GM23338 (cell line): ENCODE data around the gene CYFIP1. TPM values are rescaled to one million over a fixed set of nuclear protein-coding genes. Genes with fewer than 3 reads are reported as not detected.
A peak's percentile ranks its signal among the peaks of the same experiment; 100 is the strongest.

Source experiments
- ATAC-seq: fragments of 200-7000 bp; cut with Tn5 transposase; 3 replicates; pipeline ENCODE4 v1.9.1; 2020
- DNase-seq: peaks from one replicate; pipeline ENCODE4 v3.0.0-alpha.2; 2015; ENCODE audit warnings: low spot score
- H2AFZ ChIP-seq: fragments of 200-600 bp; sonication (generic); 2 replicates; pipeline ENCODE4 v1.8.0; 2016; ENCODE audit warnings: antibody characterized with exemption, mild to moderate bottlenecking, moderate library complexity
- H3F3A ChIP-seq: fragments of 200-600 bp; sonication (generic); replicated peaks from 2 replicates; pipeline ENCODE4 v1.8.0; 2017; ENCODE audit warnings: antibody characterized with exemption, mixed run types, low read depth
- H3K27ac ChIP-seq: fragments of 200-600 bp; sonication (generic); 2 replicates; pipeline ENCODE4 v1.6.1; 2016; ENCODE audit warnings: low read depth
- H3K27me3 ChIP-seq: fragments of 200-600 bp; sonication (generic); 2 replicates; pipeline ENCODE4 v1.8.0; 2016; ENCODE audit warnings: mild to moderate bottlenecking, mixed run types, moderate library complexity; ENCODE audit not compliant: insufficient read depth
- H3K36me3 ChIP-seq: fragments of 200-600 bp; sonication (generic); 2 replicates; pipeline ENCODE4 v1.8.0; 2016; ENCODE audit warnings: mild to moderate bottlenecking; ENCODE audit not compliant: insufficient read depth
- H3K4me1 ChIP-seq: fragments of 200-600 bp; sonication (generic); 2 replicates; pipeline ENCODE4 v1.8.0; 2016; ENCODE audit warnings: mild to moderate bottlenecking, moderate library complexity; ENCODE audit not compliant: insufficient read depth
- H3K4me2 ChIP-seq: fragments of 200-600 bp; sonication (generic); 2 replicates; pipeline ENCODE4 v1.7.1; 2017; ENCODE audit warnings: mixed run types
- H3K4me3 ChIP-seq: fragments of 200-600 bp; sonication (generic); 2 replicates; pipeline ENCODE4 v1.6.1; 2016; ENCODE audit warnings: mixed run types
- H3K79me2 ChIP-seq: fragments of 200-600 bp; sonication (generic); replicated peaks from 2 replicates; pipeline ENCODE4 v1.8.0; 2017; ENCODE audit warnings: mild to moderate bottlenecking; ENCODE audit not compliant: insufficient read depth
- H3K9me2 ChIP-seq: fragments of 200-600 bp; sonication (generic); 2 replicates; pipeline ENCODE4 v1.8.0; 2017; ENCODE audit not compliant: insufficient read depth
- H4K20me1 ChIP-seq: fragments of 200-600 bp; sonication (generic); replicated peaks from 2 replicates; pipeline ENCODE4 v1.8.0; 2017; ENCODE audit warnings: mild to moderate bottlenecking; ENCODE audit not compliant: insufficient read depth
- H3K27ac Mint-ChIP-seq: 2 replicates; pipeline ENCODE4 v1.8.0; 2020; ENCODE audit warnings: inconsistent platforms, mild to moderate bottlenecking, moderate library complexity, mixed read lengths
- H3K27me3 Mint-ChIP-seq: 3 replicates; pipeline ENCODE4 v1.8.0; 2022; ENCODE audit warnings: low read depth, mild to moderate bottlenecking, moderate library complexity, mixed read lengths, inconsistent platforms; ENCODE audit not compliant: insufficient read depth, poor library complexity
- H3K36me3 Mint-ChIP-seq: 3 replicates; pipeline ENCODE4 v1.8.0; 2021; ENCODE audit warnings: low read depth, mild to moderate bottlenecking, inconsistent platforms, moderate library complexity, mixed read lengths
- H3K4me1 Mint-ChIP-seq: 3 replicates; pipeline ENCODE4 v1.8.0; 2020; ENCODE audit warnings: mild to moderate bottlenecking, inconsistent platforms, mixed read lengths
- H3K4me3 Mint-ChIP-seq: 3 replicates; pipeline ENCODE4 v1.8.0; 2021; ENCODE audit warnings: moderate library complexity, mild to moderate bottlenecking, inconsistent platforms, mixed read lengths
- H3K9me3 Mint-ChIP-seq: 3 replicates; pipeline ENCODE4 v1.8.0; 2020; ENCODE audit warnings: moderate library complexity, mild to moderate bottlenecking, inconsistent platforms, mixed read lengths
- CREB1 ChIP-seq: fragments of 250-450 bp; sonication (Bioruptor Pico); IDR thresholded peaks from 2 replicates; pipeline ENCODE4 v1.5.0; 2020; ENCODE audit warnings: low read depth, mild to moderate bottlenecking, moderate library complexity
- EZH2 ChIP-seq: fragments of 200-600 bp; sonication (generic); IDR thresholded peaks from one replicate; pipeline ENCODE4 v1.8.0; 2017; ENCODE audit warnings: antibody characterized with exemption, mild to moderate bottlenecking, low read depth; ENCODE audit not compliant: unreplicated experiment
- EZH2phosphoT487 ChIP-seq: fragments of 200-600 bp; sonication (generic); IDR thresholded peaks from one replicate; pipeline ENCODE4 v1.8.1; 2018; ENCODE audit warnings: antibody characterized with exemption; ENCODE audit not compliant: unreplicated experiment
- JUNB ChIP-seq: IDR thresholded peaks from one replicate; pipeline ENCODE4 v1.6.1; 2016; ENCODE audit warnings: antibody characterized with exemption; ENCODE audit not compliant: unreplicated experiment
- NANOG ChIP-seq: IDR thresholded peaks from 2 replicates; pipeline ENCODE4 v1.6.1; 2016; ENCODE audit warnings: antibody characterized with exemption, borderline replicate concordance
- POLR2AphosphoS5 ChIP-seq: IDR thresholded peaks from 2 replicates; pipeline ENCODE4 v1.6.1; 2016; ENCODE audit warnings: antibody characterized with exemption, low read depth
- STAT1 ChIP-seq: IDR thresholded peaks from one replicate; pipeline ENCODE4 v1.6.1; 2016; ENCODE audit warnings: antibody characterized with exemption; ENCODE audit not compliant: unreplicated experiment
- ZNF114 ChIP-seq: fragments of 250-450 bp; sonication (Bioruptor Pico); IDR thresholded peaks from 2 replicates; pipeline ENCODE4 v1.5.0; 2020; ENCODE audit warnings: mild to moderate bottlenecking, moderate library complexity
- ZNF331 ChIP-seq: fragments of 250-450 bp; sonication (Bioruptor Pico); IDR thresholded peaks from 2 replicates; pipeline ENCODE4 v1.5.0; 2020; ENCODE audit warnings: low read depth, mild to moderate bottlenecking, moderate library complexity
- polyA plus RNA-seq: library from polyadenylated mRNA; unstranded; fragments of >200 nt; fragmentation: Nextera tagmentation; extraction: Ambion mirVana; gene quantifications from 2 replicates; pipeline ENCODE4 v1.2.1, GENCODE V29; 2016
- total RNA-seq: library from RNA; depleted of rRNA; stranded (reverse); fragments of >200 nt; shearing (Covaris generic); gene quantifications from 2 replicates; pipeline ENCODE4 v1.2.3, GENCODE V29; 2014
- TF ChIP-seq, protein P1 (sequence below): fragments of 250-450 bp; sonication (Bioruptor Pico); IDR thresholded peaks from 2 replicates; pipeline ENCODE4 v1.5.0; 2020; ENCODE audit warnings: mild to moderate bottlenecking, moderate library complexity
- TF ChIP-seq, protein P2 (sequence below), 2 experiments: fragments of 200-600 bp in 1 of 2; sonication (generic) in 1 of 2; conservative IDR thresholded peaks; 2 replicates each; pipeline versions ENCODE4 v1.5.1 to v1.6.1; 2016 to 2017; ENCODE audit warnings: antibody characterized with exemption in 2 of 2, low read depth in 2 of 2, mild to moderate bottlenecking in 2 of 2, moderate library complexity in 1 of 2
- TF ChIP-seq, protein P3 (sequence below): IDR thresholded peaks from 2 replicates; pipeline ENCODE4 v1.6.1; 2016; ENCODE audit warnings: antibody characterized with exemption
- TF ChIP-seq, protein P4 (sequence below): IDR thresholded peaks from one replicate; pipeline ENCODE4 v1.6.1; 2018; ENCODE audit warnings: antibody characterized with exemption; ENCODE audit not compliant: unreplicated experiment

CYFIP1 gene
- total and polyA plus RNA-seq, 2 experiments from 2014 or later: 20.0 to 73.9 TPM

DNA sequence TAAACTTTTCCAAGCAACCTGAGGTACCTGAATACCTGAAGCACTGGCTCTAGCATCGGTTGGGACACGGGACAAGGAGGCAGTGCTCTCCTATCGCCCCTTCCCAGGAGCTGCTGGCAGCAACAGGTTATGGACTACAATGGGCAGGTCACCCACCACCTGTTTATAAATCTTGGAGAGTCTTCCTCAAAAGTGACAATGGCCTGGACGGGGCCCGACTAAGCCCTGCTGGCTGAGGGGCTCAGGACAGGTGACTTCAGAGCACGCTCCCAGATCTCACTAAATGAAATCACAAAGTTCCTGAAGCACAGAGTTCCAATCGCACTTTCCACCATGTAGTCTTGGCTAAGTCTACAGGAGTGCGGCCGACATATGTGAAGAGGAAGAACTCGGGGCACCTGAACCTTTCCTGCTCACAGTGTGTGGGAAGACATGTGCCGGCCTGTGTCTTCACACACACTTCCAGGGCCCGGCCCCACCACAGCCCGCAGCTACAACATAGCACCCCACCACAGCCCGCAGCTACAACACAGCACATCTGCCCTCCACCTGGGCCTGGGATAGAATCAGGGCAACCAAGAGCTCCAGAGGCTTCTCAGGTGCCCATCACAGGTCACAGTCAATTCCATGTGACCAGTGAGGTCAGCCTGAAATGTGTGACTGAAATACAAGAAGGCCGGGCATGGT is 12.9 kb downstream of the CYFIP1 start:
- DNase-seq: no peak
- no peak overlapping the region for H3K4me3 ChIP-seq
- no peak overlapping the region for H3K4me2 ChIP-seq
- Mint-ChIP-seq H3K27me3 (peaks cover 10% of the 10 kb centered on the region), H3K36me3 (peaks cover 12% of the 10 kb centered on the region), H3K9me3 (no peaks in the 10 kb centered on the region), H3K4me3 (no peak overlapping the region), H3K4me1 (peaks cover 21% of the 10 kb centered on the region), H3K27ac (no peak overlapping the region; the same call in 1 of the 2 replicates)
- TF ChIP-seq JUNB (no peak), STAT1 (no peak), ZNF114 (no peak), CREB1 (no peak), EZH2phosphoT487 (no peak), ZNF331 (CRISPR knock-in tag) (no peak), NANOG (no peak), POLR2AphosphoS5 (no peak), EZH2 (no peak)
- TF ChIP-seq, protein P1, sequence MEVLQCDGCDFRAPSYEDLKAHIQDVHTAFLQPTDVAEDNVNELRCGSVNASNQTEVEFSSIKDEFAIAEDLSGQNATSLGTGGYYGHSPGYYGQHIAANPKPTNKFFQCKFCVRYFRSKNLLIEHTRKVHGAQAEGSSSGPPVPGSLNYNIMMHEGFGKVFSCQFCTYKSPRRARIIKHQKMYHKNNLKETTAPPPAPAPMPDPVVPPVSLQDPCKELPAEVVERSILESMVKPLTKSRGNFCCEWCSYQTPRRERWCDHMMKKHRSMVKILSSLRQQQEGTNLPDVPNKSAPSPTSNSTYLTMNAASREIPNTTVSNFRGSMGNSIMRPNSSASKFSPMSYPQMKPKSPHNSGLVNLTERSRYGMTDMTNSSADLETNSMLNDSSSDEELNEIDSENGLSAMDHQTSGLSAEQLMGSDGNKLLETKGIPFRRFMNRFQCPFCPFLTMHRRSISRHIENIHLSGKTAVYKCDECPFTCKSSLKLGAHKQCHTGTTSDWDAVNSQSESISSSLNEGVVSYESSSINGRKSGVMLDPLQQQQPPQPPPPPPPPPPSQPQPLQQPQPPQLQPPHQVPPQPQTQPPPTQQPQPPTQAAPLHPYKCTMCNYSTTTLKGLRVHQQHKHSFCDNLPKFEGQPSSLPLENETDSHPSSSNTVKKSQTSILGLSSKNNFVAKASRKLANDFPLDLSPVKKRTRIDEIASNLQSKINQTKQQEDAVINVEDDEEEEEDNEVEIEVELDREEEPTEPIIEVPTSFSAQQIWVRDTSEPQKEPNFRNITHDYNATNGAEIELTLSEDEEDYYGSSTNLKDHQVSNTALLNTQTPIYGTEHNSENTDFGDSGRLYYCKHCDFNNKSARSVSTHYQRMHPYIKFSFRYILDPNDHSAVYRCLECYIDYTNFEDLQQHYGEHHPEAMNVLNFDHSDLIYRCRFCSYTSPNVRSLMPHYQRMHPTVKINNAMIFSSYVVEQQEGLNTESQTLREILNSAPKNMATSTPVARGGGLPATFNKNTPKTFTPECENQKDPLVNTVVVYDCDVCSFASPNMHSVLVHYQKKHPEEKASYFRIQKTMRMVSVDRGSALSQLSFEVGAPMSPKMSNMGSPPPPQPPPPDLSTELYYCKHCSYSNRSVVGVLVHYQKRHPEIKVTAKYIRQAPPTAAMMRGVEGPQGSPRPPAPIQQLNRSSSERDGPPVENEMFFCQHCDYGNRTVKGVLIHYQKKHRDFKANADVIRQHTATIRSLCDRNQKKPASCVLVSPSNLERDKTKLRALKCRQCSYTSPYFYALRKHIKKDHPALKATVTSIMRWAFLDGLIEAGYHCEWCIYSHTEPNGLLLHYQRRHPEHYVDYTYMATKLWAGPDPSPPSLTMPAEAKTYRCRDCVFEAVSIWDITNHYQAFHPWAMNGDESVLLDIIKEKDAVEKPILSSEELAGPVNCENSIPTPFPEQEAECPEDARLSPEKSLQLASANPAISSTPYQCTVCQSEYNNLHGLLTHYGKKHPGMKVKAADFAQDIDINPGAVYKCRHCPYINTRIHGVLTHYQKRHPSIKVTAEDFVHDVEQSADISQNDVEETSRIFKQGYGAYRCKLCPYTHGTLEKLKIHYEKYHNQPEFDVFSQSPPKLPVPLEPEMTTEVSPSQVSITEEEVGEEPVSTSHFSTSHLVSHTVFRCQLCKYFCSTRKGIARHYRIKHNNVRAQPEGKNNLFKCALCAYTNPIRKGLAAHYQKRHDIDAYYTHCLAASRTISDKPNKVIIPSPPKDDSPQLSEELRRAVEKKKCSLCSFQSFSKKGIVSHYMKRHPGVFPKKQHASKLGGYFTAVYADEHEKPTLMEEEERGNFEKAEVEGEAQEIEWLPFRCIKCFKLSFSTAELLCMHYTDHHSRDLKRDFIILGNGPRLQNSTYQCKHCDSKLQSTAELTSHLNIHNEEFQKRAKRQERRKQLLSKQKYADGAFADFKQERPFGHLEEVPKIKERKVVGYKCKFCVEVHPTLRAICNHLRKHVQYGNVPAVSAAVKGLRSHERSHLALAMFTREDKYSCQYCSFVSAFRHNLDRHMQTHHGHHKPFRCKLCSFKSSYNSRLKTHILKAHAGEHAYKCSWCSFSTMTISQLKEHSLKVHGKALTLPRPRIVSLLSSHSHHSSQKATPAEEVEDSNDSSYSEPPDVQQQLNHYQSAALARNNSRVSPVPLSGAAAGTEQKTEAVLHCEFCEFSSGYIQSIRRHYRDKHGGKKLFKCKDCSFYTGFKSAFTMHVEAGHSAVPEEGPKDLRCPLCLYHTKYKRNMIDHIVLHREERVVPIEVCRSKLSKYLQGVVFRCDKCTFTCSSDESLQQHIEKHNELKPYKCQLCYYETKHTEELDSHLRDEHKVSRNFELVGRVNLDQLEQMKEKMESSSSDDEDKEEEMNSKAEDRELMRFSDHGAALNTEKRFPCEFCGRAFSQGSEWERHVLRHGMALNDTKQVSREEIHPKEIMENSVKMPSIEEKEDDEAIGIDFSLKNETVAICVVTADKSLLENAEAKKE: no peak
- TF ChIP-seq, protein P2, sequence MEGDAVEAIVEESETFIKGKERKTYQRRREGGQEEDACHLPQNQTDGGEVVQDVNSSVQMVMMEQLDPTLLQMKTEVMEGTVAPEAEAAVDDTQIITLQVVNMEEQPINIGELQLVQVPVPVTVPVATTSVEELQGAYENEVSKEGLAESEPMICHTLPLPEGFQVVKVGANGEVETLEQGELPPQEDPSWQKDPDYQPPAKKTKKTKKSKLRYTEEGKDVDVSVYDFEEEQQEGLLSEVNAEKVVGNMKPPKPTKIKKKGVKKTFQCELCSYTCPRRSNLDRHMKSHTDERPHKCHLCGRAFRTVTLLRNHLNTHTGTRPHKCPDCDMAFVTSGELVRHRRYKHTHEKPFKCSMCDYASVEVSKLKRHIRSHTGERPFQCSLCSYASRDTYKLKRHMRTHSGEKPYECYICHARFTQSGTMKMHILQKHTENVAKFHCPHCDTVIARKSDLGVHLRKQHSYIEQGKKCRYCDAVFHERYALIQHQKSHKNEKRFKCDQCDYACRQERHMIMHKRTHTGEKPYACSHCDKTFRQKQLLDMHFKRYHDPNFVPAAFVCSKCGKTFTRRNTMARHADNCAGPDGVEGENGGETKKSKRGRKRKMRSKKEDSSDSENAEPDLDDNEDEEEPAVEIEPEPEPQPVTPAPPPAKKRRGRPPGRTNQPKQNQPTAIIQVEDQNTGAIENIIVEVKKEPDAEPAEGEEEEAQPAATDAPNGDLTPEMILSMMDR (conservative IDR thresholded peaks at IDR 0.05; ENCODE audit: low read depth in 2 of 2): no peak
- TF ChIP-seq, protein P3, sequence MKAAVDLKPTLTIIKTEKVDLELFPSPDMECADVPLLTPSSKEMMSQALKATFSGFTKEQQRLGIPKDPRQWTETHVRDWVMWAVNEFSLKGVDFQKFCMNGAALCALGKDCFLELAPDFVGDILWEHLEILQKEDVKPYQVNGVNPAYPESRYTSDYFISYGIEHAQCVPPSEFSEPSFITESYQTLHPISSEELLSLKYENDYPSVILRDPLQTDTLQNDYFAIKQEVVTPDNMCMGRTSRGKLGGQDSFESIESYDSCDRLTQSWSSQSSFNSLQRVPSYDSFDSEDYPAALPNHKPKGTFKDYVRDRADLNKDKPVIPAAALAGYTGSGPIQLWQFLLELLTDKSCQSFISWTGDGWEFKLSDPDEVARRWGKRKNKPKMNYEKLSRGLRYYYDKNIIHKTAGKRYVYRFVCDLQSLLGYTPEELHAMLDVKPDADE: no peak
- TF ChIP-seq, protein P4, sequence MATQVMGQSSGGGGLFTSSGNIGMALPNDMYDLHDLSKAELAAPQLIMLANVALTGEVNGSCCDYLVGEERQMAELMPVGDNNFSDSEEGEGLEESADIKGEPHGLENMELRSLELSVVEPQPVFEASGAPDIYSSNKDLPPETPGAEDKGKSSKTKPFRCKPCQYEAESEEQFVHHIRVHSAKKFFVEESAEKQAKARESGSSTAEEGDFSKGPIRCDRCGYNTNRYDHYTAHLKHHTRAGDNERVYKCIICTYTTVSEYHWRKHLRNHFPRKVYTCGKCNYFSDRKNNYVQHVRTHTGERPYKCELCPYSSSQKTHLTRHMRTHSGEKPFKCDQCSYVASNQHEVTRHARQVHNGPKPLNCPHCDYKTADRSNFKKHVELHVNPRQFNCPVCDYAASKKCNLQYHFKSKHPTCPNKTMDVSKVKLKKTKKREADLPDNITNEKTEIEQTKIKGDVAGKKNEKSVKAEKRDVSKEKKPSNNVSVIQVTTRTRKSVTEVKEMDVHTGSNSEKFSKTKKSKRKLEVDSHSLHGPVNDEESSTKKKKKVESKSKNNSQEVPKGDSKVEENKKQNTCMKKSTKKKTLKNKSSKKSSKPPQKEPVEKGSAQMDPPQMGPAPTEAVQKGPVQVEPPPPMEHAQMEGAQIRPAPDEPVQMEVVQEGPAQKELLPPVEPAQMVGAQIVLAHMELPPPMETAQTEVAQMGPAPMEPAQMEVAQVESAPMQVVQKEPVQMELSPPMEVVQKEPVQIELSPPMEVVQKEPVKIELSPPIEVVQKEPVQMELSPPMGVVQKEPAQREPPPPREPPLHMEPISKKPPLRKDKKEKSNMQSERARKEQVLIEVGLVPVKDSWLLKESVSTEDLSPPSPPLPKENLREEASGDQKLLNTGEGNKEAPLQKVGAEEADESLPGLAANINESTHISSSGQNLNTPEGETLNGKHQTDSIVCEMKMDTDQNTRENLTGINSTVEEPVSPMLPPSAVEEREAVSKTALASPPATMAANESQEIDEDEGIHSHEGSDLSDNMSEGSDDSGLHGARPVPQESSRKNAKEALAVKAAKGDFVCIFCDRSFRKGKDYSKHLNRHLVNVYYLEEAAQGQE: no peak
- no peak overlapping the region for H2AFZ ChIP-seq
- H3K27me3 ChIP-seq: no peaks in the 10 kb centered on the region
- H3K79me2 ChIP-seq: peaks cover 98% of the 10 kb centered on the region
- H3F3A ChIP-seq: no peaks in the 10 kb centered on the region
- no peak for ATAC-seq
- peaks cover 19% of the 10 kb centered on the region; the same call in 1 of the 2 replicates for H4K20me1 ChIP-seq
- H3K27ac ChIP-seq: peak overlapping the region; percentile 63; the same call in 1 of the 2 replicates
- H3K36me3 ChIP-seq: no peaks in the 10 kb centered on the region
- no peaks in the 10 kb centered on the region for H3K9me2 ChIP-seq
- peaks cover 8% of the 10 kb centered on the region; the same call in 1 of the 2 replicates for H3K4me1 ChIP-seq
